HepG2 (cell line): ENCODE data around the gene CYP4F12. TPM values are rescaled to one million over a fixed set of nuclear protein-coding genes. Genes with fewer than 3 reads are reported as not detected.

ENCODE experiments used
- ETV5 ChIP-seq: IDR thresholded peaks from 2 replicates; pipeline ENCODE4 v1.6.1; 2018; ENCODE audit warnings: missing biosample characterization, missing genetic modification reagents, inconsistent platforms, borderline replicate concordance
- ETV6 ChIP-seq: sonication (generic); formaldehyde crosslinking; conservative IDR thresholded peaks from 2 replicates; pipeline ENCODE4 v1.4.0; 2020; ENCODE audit warnings: missing genetic modification reagents
- GATAD2A ChIP-seq: IDR thresholded peaks from 2 replicates; pipeline ENCODE4 v1.6.1; 2016
- KDM5B ChIP-seq: sonication (generic); formaldehyde crosslinking; IDR thresholded peaks from 2 replicates; pipeline ENCODE4 v1.4.0; 2020; ENCODE audit warnings: missing genetic modification reagents, mild to moderate bottlenecking, borderline replicate concordance
- LCORL ChIP-seq, 2 experiments: fragments of 450-650 bp in 1 of 2; sonication (generic) in 1 of 2; formaldehyde crosslinking in 1 of 2; IDR thresholded peaks; 2 replicates each; pipeline versions ENCODE4 v1.5.0 to v1.6.1; 2017 to 2020; ENCODE audit warnings: antibody characterized with exemption in 1 of 2, missing genetic modification reagents in 1 of 2
- NFAT5 ChIP-seq: sonication (generic); formaldehyde crosslinking; IDR thresholded peaks from 2 replicates; pipeline ENCODE4 v1.4.0; 2020; ENCODE audit warnings: missing genetic modification reagents
- NFIC ChIP-seq: IDR thresholded peaks from 2 replicates; pipeline ENCODE4 v1.6.1; 2012; ENCODE audit warnings: mild to moderate bottlenecking, low read length, inconsistent platforms
- NR2C2 ChIP-seq: sonication (generic); formaldehyde crosslinking; IDR thresholded peaks from 2 replicates; pipeline ENCODE4 v1.4.0; 2020; ENCODE audit warnings: missing genetic modification reagents, mild to moderate bottlenecking, moderate library complexity, borderline replicate concordance
- REST ChIP-seq, 2 experiments: IDR thresholded peaks; 2 replicates each; pipeline ENCODE4 v1.6.1; 2011 to 2012; ENCODE audit warnings: low read length in 2 of 2, borderline replicate concordance in 1 of 2, low read depth in 1 of 2, mild to moderate bottlenecking in 1 of 2, moderate library complexity in 1 of 2
- TBX3 ChIP-seq: fragments of 450-650 bp; IDR thresholded peaks from 2 replicates; pipeline ENCODE4 v1.6.1; 2017; ENCODE audit warnings: antibody characterized with exemption, mild to moderate bottlenecking, inconsistent platforms, borderline replicate concordance
- TCF7L2 ChIP-seq: IDR thresholded peaks from 2 replicates; pipeline ENCODE4 v1.6.1; 2011; ENCODE audit warnings: mild to moderate bottlenecking, low read depth, low read length, moderate library complexity
- ZNF333 ChIP-seq: sonication (generic); formaldehyde crosslinking; IDR thresholded peaks from 2 replicates; pipeline ENCODE4 v1.4.0; 2020; ENCODE audit warnings: mild to moderate bottlenecking, missing genetic modification reagents, borderline replicate concordance
- ZNF501 ChIP-seq: sonication (generic); formaldehyde crosslinking; IDR thresholded peaks from 2 replicates; pipeline ENCODE4 v1.5.1; 2020; ENCODE audit warnings: mild to moderate bottlenecking, moderate library complexity, missing genetic modification reagents
- polyA plus RNA-seq, 8 experiments: library from polyadenylated mRNA; depleted of rRNA in 3 of 8; stranded (reverse) in 7 of 8; unstranded in 1 of 8; fragments of >200 nt; fragmentation: Illumina TruSeq in 4 of 8; extraction: Trizol in 4 of 8; gene quantifications; 2 replicates each; pipeline versions ENCODE4 v1.2.1 to v1.2.3, GENCODE V29; 2011 to 2016; ENCODE audit warnings: low read depth in 4 of 8, missing spikeins in 1 of 8, mixed read lengths in 1 of 8; ENCODE audit not compliant: insufficient read depth in 1 of 8
- total RNA-seq, 5 experiments: library from RNA; depleted of rRNA; stranded (reverse); fragments of >200 nt; fragmentation: Illumina TruSeq; extraction: Trizol; gene quantifications; 2 replicates each; pipeline ENCODE4 v1.2.3, GENCODE V29; 2016; ENCODE audit warnings: low read depth in 1 of 5
- TF ChIP-seq, protein P1 (sequence below): sonication (generic); formaldehyde crosslinking; IDR thresholded peaks from 2 replicates; pipeline ENCODE4 v1.5.0; 2020; ENCODE audit warnings: mild to moderate bottlenecking, missing genetic modification reagents
- TF ChIP-seq, protein P2 (sequence below): fragments of 450-650 bp; IDR thresholded peaks from 2 replicates; pipeline ENCODE4 v1.6.1; 2016
- TF ChIP-seq, protein P3 (sequence below): IDR thresholded peaks from 2 replicates; pipeline ENCODE4 v1.6.1; 2016

Gene CYP4F12
- total and polyA plus RNA-seq, 2 of the 13 experiments (the other 11 are each of a cell fraction or from before 2014, with no cell fraction given) = 29.9 to 30.8 TPM

GRCh38 chr19:15629003-15629880, 43.6 kb upstream of the CYP4F12 start (continued):
- TF ChIP-seq REST (IDR thresholded peaks at IDR 0.05; ENCODE audit: borderline replicate concordance in 1 of 2, low read depth in 1 of 2, low read length in 2 of 2) (peak in 1 of 2 experiments; percentile 63; a peak in 3 of 4 replicates), ETV5 (CRISPR knock-in tag) (0 out of 2 replicates have a peak, but pooled peaks have one; percentile 19), TCF7L2 (no peak), LCORL (IDR thresholded peaks at IDR 0.05) (no peak), LCORL (CRISPR knock-in tag; IDR thresholded peaks at IDR 0.05) (no peak), GATAD2A (no peak), ETV6 (CRISPR knock-in tag) (no peak), ZNF333 (CRISPR knock-in tag) (no peak), NR2C2 (CRISPR knock-in tag) (no peak), NFIC (no peak), NFAT5 (CRISPR knock-in tag) (no peak), KDM5B (CRISPR knock-in tag) (no peak), TBX3 (no peak), ZNF501 (CRISPR knock-in tag) (no peak)
- TF ChIP-seq, protein P1, sequence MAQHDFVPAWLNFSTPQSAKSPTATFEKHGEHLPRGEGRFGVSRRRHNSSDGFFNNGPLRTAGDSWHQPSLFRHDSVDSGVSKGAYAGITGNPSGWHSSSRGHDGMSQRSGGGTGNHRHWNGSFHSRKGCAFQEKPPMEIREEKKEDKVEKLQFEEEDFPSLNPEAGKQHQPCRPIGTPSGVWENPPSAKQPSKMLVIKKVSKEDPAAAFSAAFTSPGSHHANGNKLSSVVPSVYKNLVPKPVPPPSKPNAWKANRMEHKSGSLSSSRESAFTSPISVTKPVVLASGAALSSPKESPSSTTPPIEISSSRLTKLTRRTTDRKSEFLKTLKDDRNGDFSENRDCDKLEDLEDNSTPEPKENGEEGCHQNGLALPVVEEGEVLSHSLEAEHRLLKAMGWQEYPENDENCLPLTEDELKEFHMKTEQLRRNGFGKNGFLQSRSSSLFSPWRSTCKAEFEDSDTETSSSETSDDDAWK (CRISPR knock-in tag) = no peak
- TF ChIP-seq, protein P2, sequence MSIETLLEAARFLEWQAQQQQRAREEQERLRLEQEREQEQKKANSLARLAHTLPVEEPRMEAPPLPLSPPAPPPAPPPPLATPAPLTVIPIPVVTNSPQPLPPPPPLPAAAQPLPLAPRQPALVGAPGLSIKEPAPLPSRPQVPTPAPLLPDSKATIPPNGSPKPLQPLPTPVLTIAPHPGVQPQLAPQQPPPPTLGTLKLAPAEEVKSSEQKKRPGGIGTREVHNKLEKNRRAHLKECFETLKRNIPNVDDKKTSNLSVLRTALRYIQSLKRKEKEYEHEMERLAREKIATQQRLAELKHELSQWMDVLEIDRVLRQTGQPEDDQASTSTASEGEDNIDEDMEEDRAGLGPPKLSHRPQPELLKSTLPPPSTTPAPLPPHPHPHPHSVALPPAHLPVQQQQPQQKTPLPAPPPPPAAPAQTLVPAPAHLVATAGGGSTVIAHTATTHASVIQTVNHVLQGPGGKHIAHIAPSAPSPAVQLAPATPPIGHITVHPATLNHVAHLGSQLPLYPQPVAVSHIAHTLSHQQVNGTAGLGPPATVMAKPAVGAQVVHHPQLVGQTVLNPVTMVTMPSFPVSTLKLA = no peak
- TF ChIP-seq, protein P3, sequence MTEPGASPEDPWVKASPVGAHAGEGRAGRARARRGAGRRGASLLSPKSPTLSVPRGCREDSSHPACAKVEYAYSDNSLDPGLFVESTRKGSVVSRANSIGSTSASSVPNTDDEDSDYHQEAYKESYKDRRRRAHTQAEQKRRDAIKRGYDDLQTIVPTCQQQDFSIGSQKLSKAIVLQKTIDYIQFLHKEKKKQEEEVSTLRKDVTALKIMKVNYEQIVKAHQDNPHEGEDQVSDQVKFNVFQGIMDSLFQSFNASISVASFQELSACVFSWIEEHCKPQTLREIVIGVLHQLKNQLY = no peak
